H9 (cell line): Measurements from ENCODE around the gene EIF4E2. TPM values are rescaled to one million over a fixed set of nuclear protein-coding genes. Genes with fewer than 3 reads are reported as not detected.

Experiments
- DNase-seq: peaks from one replicate; pipeline ENCODE4 v3.0.0-alpha.2; 2017
- H2AFZ ChIP-seq: one replicate; pipeline ENCODE4 v1.6.1; 2013; ENCODE audit warnings: mild to moderate bottlenecking, low read length, control low read depth, moderate library complexity
- H2AK5ac ChIP-seq: 2 replicates; pipeline ENCODE4 v1.6.1; 2013; ENCODE audit warnings: low read length, control low read depth, mixed read lengths; ENCODE audit not compliant: insufficient read length
- H2BK120ac ChIP-seq: one replicate; pipeline ENCODE4 v1.6.1; 2013; ENCODE audit warnings: low read depth, mild to moderate bottlenecking, low read length, control low read depth, inconsistent platforms; ENCODE audit not compliant: poor library complexity, severe bottlenecking
- H2BK12ac ChIP-seq: 2 replicates; pipeline ENCODE4 v1.6.1; 2013; ENCODE audit warnings: low read length, control low read depth, mixed read lengths, low read depth; ENCODE audit not compliant: insufficient read length
- H2BK15ac ChIP-seq: 2 replicates; pipeline ENCODE4 v1.6.1; 2013; ENCODE audit warnings: low read depth, low read length, control low read depth
- H2BK20ac ChIP-seq: one replicate; pipeline ENCODE4 v1.6.1; 2013; ENCODE audit warnings: low read depth, mild to moderate bottlenecking, low read length, control low read depth, inconsistent platforms; ENCODE audit not compliant: poor library complexity, severe bottlenecking
- H2BK5ac ChIP-seq: 2 replicates; pipeline ENCODE4 v1.6.1; 2013; ENCODE audit warnings: low read length, control low read depth, mixed read lengths; ENCODE audit not compliant: insufficient read length
- H3K14ac ChIP-seq: 2 replicates; pipeline ENCODE4 v1.6.1; 2013; ENCODE audit warnings: low read length, control low read depth; ENCODE audit not compliant: insufficient read depth
- H3K18ac ChIP-seq: 2 replicates; pipeline ENCODE4 v1.6.1; 2013; ENCODE audit warnings: low read depth, mild to moderate bottlenecking, mixed read lengths, low read length, control low read depth; ENCODE audit not compliant: insufficient read length
- H3K23ac ChIP-seq: 2 replicates; pipeline ENCODE4 v1.6.1; 2013; ENCODE audit warnings: low read length, control low read depth, mixed read lengths, low read depth; ENCODE audit not compliant: insufficient read length
- H3K23me2 ChIP-seq: 2 replicates; pipeline ENCODE4 v1.6.1; 2013; ENCODE audit warnings: low read depth, mild to moderate bottlenecking, mixed read lengths, low read length, control low read depth; ENCODE audit not compliant: insufficient read length, poor library complexity, severe bottlenecking
- H3K27ac ChIP-seq: 2 replicates; pipeline ENCODE4 v1.5.1; 2013; ENCODE audit warnings: low read length, control low read depth, mixed read lengths, low read depth; ENCODE audit not compliant: insufficient read length
- H3K27me3 ChIP-seq: 2 replicates; pipeline ENCODE4 v1.6.1; 2013; ENCODE audit warnings: low read length, control low read depth, inconsistent platforms; ENCODE audit not compliant: insufficient read depth
- H3K4ac ChIP-seq: 2 replicates; pipeline ENCODE4 v1.6.1; 2013; ENCODE audit warnings: low read depth, mild to moderate bottlenecking, control low read depth, inconsistent platforms, low read length, moderate library complexity
- H3K4me1 ChIP-seq: 2 replicates; pipeline ENCODE4 v1.6.1; 2013; ENCODE audit warnings: low read length, control low read depth, inconsistent platforms; ENCODE audit not compliant: insufficient read depth
- H3K4me2 ChIP-seq: 2 replicates; pipeline ENCODE4 v1.6.1; 2013; ENCODE audit warnings: low read length, control low read depth, mixed read lengths; ENCODE audit not compliant: insufficient read length, insufficient read depth
- H3K56ac ChIP-seq: 2 replicates; pipeline ENCODE4 v1.6.1; 2013; ENCODE audit warnings: low read depth, mild to moderate bottlenecking, mixed read lengths, low read length, control low read depth; ENCODE audit not compliant: insufficient read length
- H3K79me1 ChIP-seq: 2 replicates; pipeline ENCODE4 v1.6.1; 2013; ENCODE audit warnings: low read depth, mild to moderate bottlenecking, moderate library complexity, low read length, control low read depth, inconsistent platforms; ENCODE audit not compliant: insufficient read depth, poor library complexity, severe bottlenecking
- H3K79me2 ChIP-seq: 2 replicates; pipeline ENCODE4 v1.6.1; 2013; ENCODE audit warnings: low read length, control low read depth, inconsistent platforms; ENCODE audit not compliant: insufficient read depth
- H3K9ac ChIP-seq: 2 replicates; pipeline ENCODE4 v1.6.1; 2013; ENCODE audit warnings: low read length, control low read depth, mixed read lengths; ENCODE audit not compliant: insufficient read length; ENCODE audit errors: extremely low read depth
- H3K9me3 ChIP-seq: one replicate; pipeline ENCODE4 v1.6.1; 2013; ENCODE audit warnings: low read depth, low read length, inconsistent platforms; ENCODE audit not compliant: control insufficient read depth
- H3T11ph ChIP-seq: one replicate; pipeline ENCODE4 v1.6.1; 2013; ENCODE audit warnings: mild to moderate bottlenecking, low read length, control low read depth, inconsistent platforms
- H4K20me1 ChIP-seq: one replicate; pipeline ENCODE4 v1.6.1; 2013; ENCODE audit not compliant: control insufficient read depth, insufficient read length, insufficient read depth
- H4K5ac ChIP-seq: 2 replicates; pipeline ENCODE4 v1.6.1; 2013; ENCODE audit warnings: low read depth, mild to moderate bottlenecking, mixed read lengths, low read length, control low read depth; ENCODE audit not compliant: insufficient read length
- H4K8ac ChIP-seq: replicated peaks from 2 replicates; pipeline ENCODE4 v1.6.1; 2013; ENCODE audit warnings: low read length, control low read depth, mixed read lengths, low read depth; ENCODE audit not compliant: insufficient read length
- H4K91ac ChIP-seq: 2 replicates; pipeline ENCODE4 v1.6.1; 2013; ENCODE audit warnings: low read depth, mild to moderate bottlenecking, moderate library complexity, mixed read lengths, low read length, control low read depth; ENCODE audit not compliant: insufficient read length
- H3K27ac Mint-ChIP-seq, 3 experiments: 2 replicates in 2 of 3; 3 replicates in 1 of 3; pipeline ENCODE4 v1.8.0; 2020 to 2021; ENCODE audit warnings: mixed read lengths in 3 of 3, mild to moderate bottlenecking in 1 of 3, moderate library complexity in 1 of 3
- H3K27me3 Mint-ChIP-seq: 2 replicates; pipeline ENCODE4 v1.8.0; 2021; ENCODE audit warnings: low read depth, mild to moderate bottlenecking, moderate library complexity, mixed read lengths
- H3K36me3 Mint-ChIP-seq, 3 experiments: 2 replicates in 2 of 3; 3 replicates in 1 of 3; pipeline ENCODE4 v1.8.0; 2020 to 2021; ENCODE audit warnings: low read depth in 3 of 3, mixed read lengths in 3 of 3; ENCODE audit not compliant: insufficient read depth in 1 of 3
- H3K4me1 Mint-ChIP-seq, 2 experiments: 2 replicates each; pipeline ENCODE4 v1.8.0; 2020; ENCODE audit warnings: mixed read lengths in 2 of 2
- H3K4me3 Mint-ChIP-seq, 2 experiments: 2 replicates in 1 of 2; 3 replicates in 1 of 2; pipeline ENCODE4 v1.8.0; 2020 to 2021; ENCODE audit warnings: mild to moderate bottlenecking in 2 of 2, mixed read lengths in 2 of 2, moderate library complexity in 1 of 2
- H3K9me3 Mint-ChIP-seq, 2 experiments: 2 replicates in 1 of 2; 3 replicates in 1 of 2; pipeline ENCODE4 v1.8.0; 2020; ENCODE audit warnings: mild to moderate bottlenecking in 2 of 2, mixed read lengths in 2 of 2, moderate library complexity in 1 of 2
- WGBS: extraction: QIAGEN DNeasy Blood & Tissue Kit; methylation state at CpG from one replicate; pipeline ENCODE4 v1.1.7; 2013; ENCODE audit warnings: missing lambda C conversion rate, low lambda C conversion rate, mixed read lengths; ENCODE audit not compliant: insufficient read length; ENCODE audit errors: extremely low coverage; 5-methylcytosine and 5-hydroxymethylcytosine counted together
- total RNA-seq: library from RNA; stranded (reverse); gene quantifications from 2 replicates; pipeline ENCODE4 v1.2.1, GENCODE V29; 2021
- TF ChIP-seq, protein P1 (sequence below): fragments of 200-600 bp; sonication (generic); conservative IDR thresholded peaks from 3 replicates; pipeline ENCODE4 v1.8.0; 2021; ENCODE audit warnings: antibody characterized with exemption, mild to moderate bottlenecking

Gene EIF4E2
- total RNA-seq, 1 experiment from 2014 or later, result 109 TPM

GRCh38 chr2:232575404-232575746 lies 24.9 kb downstream of the EIF4E2 start:
- H3K9ac ChIP-seq, result no peak overlapping the region
- H3K4ac ChIP-seq, result no peak overlapping the region
- no peaks in the 10 kb centered on the region for H3K23me2 ChIP-seq
- no peak overlapping the region for H4K91ac ChIP-seq
- no peak overlapping the region for H3K4me2 ChIP-seq
- no peak overlapping the region for H2BK5ac ChIP-seq
- H3K79me1 ChIP-seq, result no peaks in the 10 kb centered on the region
- no peak overlapping the region for H3T11ph ChIP-seq
- no peaks in the 10 kb centered on the region for H3K27me3 ChIP-seq
- Mint-ChIP-seq H3K4me1 (no peaks in the 10 kb centered on the region), H3K27ac (no peak overlapping the region), H3K4me3 (no peak overlapping the region), H3K36me3 (peaks cover 2 to 58% (median 28%) of the 10 kb centered on the region in 3 experiments; a peak in 6 of 7 replicates), H3K9me3 (no peaks in the 10 kb centered on the region), H3K27me3 (no peaks in the 10 kb centered on the region)
- no peak overlapping the region for H2BK15ac ChIP-seq
- H2BK120ac ChIP-seq, result no peak overlapping the region
- H3K9me3 ChIP-seq, result no peaks in the 10 kb centered on the region
- no peak for DNase-seq
- no peak overlapping the region for H4K5ac ChIP-seq
- no peak overlapping the region for H3K18ac ChIP-seq
- no peak overlapping the region for H4K8ac ChIP-seq
- no peak overlapping the region for H2BK12ac ChIP-seq
- no CpG with 5 or more reads among the region's 1 CpG for WGBS
- no peak overlapping the region for H3K27ac ChIP-seq
- H3K23ac ChIP-seq, result no peak overlapping the region
- no peaks in the 10 kb centered on the region for H3K4me1 ChIP-seq
- no peak overlapping the region for H2AFZ ChIP-seq
- H3K14ac ChIP-seq, result no peak overlapping the region
- no peak overlapping the region for H2AK5ac ChIP-seq
- no peaks in the 10 kb centered on the region for H4K20me1 ChIP-seq
- TF ChIP-seq, protein P1, sequence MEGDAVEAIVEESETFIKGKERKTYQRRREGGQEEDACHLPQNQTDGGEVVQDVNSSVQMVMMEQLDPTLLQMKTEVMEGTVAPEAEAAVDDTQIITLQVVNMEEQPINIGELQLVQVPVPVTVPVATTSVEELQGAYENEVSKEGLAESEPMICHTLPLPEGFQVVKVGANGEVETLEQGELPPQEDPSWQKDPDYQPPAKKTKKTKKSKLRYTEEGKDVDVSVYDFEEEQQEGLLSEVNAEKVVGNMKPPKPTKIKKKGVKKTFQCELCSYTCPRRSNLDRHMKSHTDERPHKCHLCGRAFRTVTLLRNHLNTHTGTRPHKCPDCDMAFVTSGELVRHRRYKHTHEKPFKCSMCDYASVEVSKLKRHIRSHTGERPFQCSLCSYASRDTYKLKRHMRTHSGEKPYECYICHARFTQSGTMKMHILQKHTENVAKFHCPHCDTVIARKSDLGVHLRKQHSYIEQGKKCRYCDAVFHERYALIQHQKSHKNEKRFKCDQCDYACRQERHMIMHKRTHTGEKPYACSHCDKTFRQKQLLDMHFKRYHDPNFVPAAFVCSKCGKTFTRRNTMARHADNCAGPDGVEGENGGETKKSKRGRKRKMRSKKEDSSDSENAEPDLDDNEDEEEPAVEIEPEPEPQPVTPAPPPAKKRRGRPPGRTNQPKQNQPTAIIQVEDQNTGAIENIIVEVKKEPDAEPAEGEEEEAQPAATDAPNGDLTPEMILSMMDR, result no peak
- no peaks in the 10 kb centered on the region for H3K79me2 ChIP-seq
- H3K56ac ChIP-seq, result no peak overlapping the region
- H2BK20ac ChIP-seq, result no peak overlapping the region
